Ovary (tissue), 3 donors: Measurements from ENCODE around the gene IQSEC1.

ENCODE experiments used
- CTCF ChIP-seq, 3 donors: fragments of 450-650 bp in 2 of 3; fragments of 200-600 bp in 1 of 3; IDR thresholded peaks; one replicate each; pipeline versions ENCODE4 v1.5.1 to v1.8.0; 2016 to 2022; ENCODE audit warnings: antibody characterized with exemption in 3 of 3, mild to moderate bottlenecking in 1 of 3
- EP300 ChIP-seq: sonication (generic); formaldehyde crosslinking; IDR thresholded peaks from one replicate; pipeline ENCODE4 v1.6.1; 2017; ENCODE audit warnings: antibody characterized with exemption
- POLR2A ChIP-seq: fragments of 450-650 bp; IDR thresholded peaks from one replicate; pipeline ENCODE4 v1.6.1; 2017; ENCODE audit warnings: antibody characterized with exemption, mild to moderate bottlenecking, moderate library complexity
- donor health status: DM: no; HTN: no; CAD: no.

DNA sequence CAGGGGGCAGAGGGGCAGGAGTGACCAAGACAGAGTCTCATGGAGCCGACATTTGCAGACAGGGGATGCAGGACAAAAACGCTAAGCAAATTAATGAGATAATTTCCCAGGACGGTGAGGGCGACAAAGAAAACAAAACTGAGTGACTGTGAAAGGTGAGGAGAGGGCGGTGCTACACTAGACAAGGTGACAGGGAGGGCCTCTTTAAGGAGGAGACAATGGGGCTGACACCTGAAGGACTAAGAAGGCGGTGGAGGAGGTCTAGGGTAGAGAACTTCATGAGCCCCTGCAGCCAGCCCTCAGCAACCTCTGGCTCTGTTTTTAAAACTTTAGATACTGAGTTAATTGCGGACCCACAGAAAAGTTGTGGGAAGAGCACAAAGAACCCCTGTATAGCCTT, 41.6 kb downstream of the IQSEC1 start:
- TF ChIP-seq CTCF (IDR thresholded peaks at IDR 0.05), result no peak
- no peak for TF ChIP-seq POLR2A
- no peak for TF ChIP-seq EP300
